Measurements from ENCODE around the gene LFNG.
A peak's percentile ranks its signal among the peaks of the same experiment; 100 is the strongest.

Gene LFNG

DNA sequence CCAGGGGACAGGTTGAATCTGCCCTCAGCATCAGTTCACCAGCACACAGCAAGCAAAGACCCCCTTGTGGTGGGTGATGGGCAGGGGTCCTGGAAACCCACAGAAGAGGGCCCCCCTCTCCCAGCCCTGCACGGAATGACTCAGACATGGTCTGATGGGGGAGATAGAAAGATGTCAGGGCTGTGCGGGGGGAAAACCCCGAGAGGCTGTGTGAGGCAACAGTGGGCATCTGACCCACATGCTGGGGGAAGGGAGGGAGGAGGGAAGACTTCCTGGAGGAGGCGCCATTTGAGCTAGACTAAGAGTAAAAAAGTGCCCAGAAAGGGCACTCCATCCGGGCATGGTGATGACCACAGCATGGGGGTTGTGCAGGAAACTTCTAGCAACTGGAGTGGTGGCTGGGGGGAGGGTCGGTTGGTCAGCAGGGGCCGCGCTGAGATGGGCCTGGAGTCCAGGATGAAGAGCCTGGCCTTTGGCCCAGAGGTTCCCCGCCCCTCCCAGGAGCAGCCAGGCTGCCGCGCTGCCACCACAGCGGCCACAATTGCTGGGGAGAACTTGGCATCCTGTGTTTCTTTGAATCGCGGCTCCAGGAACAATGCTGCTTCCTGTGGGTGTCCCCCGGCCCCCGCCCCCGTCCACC, 2.5 kb downstream of the LFNG start:
- Histone ChIP-seq H3K27me3 (no peaks in the 10 kb centered on the region), H3K4me2 (peak overlapping the region; percentile 100), H3K4me3 (peak overlapping the region; percentile 80), H3K9me3 (no peaks in the 10 kb centered on the region), H3K4me1 (peaks cover 80% of the 10 kb centered on the region), H3K27ac (peak overlapping the region; percentile 75), H4K20me1 (peaks cover 71% of the 10 kb centered on the region), H3K36me3 (peaks cover 22% of the 10 kb centered on the region), H3K9ac (peak overlapping the region; percentile 83)
- 0 out of 2 replicates have a peak, but pooled peaks have one; percentile 38 for TF ChIP-seq Cebpa-rat (IDR thresholded peaks at IDR 0.05)

DNA sequence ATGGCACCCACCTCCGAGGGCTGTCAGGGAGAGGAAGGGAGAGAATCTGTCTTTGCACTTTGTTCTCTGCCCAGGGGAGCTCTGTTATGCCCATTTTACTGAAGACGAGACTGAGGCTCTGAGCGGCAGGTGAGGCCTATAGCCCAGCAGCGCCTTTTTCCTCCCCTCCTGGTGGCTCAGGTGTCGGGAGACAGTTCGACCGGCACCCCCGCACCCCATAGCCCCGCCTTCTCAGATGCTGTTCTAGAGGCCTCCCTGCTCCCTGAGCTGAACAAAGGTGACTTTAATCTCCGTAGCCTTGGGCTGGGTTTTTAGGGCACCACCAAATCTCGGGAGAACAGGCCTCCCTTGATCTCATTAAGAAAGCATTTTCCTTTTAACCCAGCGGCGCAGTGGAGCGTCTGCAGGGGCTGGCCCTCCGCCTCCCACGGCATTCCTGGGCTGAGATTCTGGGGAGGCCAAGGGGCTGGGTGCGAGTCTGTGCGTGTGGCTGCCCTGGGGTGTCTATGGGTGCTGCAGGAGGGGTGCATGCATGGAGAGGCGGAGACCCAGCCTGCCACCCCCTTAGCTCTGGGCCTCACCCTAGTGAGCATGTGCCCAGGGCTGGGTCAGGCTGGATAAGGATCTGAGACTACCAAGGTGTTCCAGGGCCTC, 3.3 kb downstream of the LFNG start:
- Histone ChIP-seq H3K4me3 (peak overlapping the region; percentile 80), H3K4me2 (peak overlapping the region; percentile 100), H3K4me1 (peaks cover 80% of the 10 kb centered on the region), H4K20me1 (peaks cover 80% of the 10 kb centered on the region), H3K27ac (no peak overlapping the region), H3K36me3 (peaks cover 29% of the 10 kb centered on the region), H3K9me3 (no peaks in the 10 kb centered on the region), H3K27me3 (no peaks in the 10 kb centered on the region), H3K9ac (peak overlapping the region; percentile 45; the same call in 1 of the 2 replicates)
- no peak for TF ChIP-seq Cebpa-rat (IDR thresholded peaks at IDR 0.05)

DNA sequence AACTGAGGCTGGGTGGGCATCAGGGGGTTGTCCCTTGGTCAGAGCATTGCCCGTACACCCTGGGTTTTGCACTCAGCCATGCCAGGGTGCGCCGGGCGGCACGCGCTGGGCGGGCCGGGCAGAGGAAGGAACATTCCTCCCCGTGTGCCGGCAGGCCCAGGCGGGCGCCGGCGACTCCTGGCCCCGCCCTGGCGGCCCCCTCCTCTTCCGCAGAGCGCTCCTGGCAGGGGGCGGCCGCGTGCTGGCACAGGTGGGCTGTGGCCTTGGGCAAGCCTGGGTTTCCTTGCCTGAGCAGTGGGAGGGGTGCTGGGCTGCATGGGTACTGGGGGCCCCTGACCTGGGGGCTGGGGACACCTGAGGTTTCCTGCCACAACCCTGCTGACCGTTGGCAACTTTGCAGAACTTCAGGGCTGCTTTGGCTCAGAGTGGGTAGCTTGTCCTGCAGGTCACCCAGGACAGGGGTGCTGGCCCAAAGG, 3.9 kb downstream of the LFNG start:
- no peaks in the 10 kb centered on the region for H3K27me3 ChIP-seq
- peaks cover 80% of the 10 kb centered on the region for H3K4me1 ChIP-seq
- H3K9me3 ChIP-seq, result no peaks in the 10 kb centered on the region
- H4K20me1 ChIP-seq, result peaks cover 86% of the 10 kb centered on the region
- peak overlapping the region; percentile 100 for H3K4me2 ChIP-seq
- peak overlapping the region; percentile 45; the same call in 1 of the 2 replicates for H3K9ac ChIP-seq
- peaks cover 34% of the 10 kb centered on the region for H3K36me3 ChIP-seq
- TF ChIP-seq Cebpa-rat (IDR thresholded peaks at IDR 0.05), result no peak
- peak overlapping the region; percentile 80 for H3K4me3 ChIP-seq
- no peak overlapping the region for H3K27ac ChIP-seq

DNA sequence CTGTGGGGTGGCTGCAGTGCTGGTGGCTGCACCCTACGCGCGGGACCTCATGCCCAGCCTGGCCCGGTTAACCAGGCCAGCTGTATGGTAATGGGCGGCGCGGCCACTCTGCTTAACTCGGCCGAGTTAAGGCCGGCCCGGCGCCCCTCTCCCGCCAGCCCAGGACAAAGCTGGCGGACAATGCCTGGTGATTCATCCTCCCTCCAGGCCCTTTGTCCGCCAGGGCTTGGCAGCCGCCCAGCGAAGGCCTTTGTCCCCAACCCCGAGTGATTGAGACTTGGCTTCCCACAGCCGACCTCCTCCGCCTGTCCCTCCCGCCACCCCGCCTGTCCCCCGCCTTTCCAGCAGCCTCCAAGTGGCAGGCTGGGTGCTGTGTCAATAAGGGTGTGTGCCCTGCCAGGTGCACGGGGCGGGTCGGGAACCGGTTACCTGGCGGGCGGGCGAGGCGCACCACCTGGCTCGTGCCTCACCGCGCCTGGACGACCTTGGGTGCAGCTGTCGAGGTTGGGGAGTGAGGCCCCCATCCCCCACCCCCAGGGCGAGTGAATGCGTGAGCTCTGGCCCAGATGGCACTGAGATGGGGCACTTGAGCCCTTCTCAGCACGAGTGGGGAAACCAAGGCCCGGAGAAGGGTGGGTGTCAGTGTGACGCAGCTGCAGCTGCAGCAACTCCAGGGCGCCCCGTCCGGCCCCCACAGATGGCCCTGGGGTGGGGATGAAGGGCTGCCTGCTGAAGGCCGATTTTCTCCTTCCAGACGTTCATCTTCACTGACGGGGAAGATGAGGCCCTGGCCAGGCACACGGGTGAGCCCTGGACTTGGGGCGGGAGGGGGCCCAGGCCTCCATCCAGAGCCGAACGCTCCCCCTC, 4.6 kb downstream of the LFNG start:
- Histone ChIP-seq H3K36me3 (peaks cover 36% of the 10 kb centered on the region), H3K4me3 (peak overlapping the region; percentile 80), H3K4me1 (peaks cover 80% of the 10 kb centered on the region), H3K9ac (no peak overlapping the region; the same call in 1 of the 2 replicates), H3K9me3 (no peaks in the 10 kb centered on the region), H3K27ac (no peak overlapping the region), H4K20me1 (peaks cover 92% of the 10 kb centered on the region), H3K4me2 (peak overlapping the region; percentile 100), H3K27me3 (no peaks in the 10 kb centered on the region)
- TF ChIP-seq Cebpa-rat (IDR thresholded peaks at IDR 0.05), result no peak

DNA sequence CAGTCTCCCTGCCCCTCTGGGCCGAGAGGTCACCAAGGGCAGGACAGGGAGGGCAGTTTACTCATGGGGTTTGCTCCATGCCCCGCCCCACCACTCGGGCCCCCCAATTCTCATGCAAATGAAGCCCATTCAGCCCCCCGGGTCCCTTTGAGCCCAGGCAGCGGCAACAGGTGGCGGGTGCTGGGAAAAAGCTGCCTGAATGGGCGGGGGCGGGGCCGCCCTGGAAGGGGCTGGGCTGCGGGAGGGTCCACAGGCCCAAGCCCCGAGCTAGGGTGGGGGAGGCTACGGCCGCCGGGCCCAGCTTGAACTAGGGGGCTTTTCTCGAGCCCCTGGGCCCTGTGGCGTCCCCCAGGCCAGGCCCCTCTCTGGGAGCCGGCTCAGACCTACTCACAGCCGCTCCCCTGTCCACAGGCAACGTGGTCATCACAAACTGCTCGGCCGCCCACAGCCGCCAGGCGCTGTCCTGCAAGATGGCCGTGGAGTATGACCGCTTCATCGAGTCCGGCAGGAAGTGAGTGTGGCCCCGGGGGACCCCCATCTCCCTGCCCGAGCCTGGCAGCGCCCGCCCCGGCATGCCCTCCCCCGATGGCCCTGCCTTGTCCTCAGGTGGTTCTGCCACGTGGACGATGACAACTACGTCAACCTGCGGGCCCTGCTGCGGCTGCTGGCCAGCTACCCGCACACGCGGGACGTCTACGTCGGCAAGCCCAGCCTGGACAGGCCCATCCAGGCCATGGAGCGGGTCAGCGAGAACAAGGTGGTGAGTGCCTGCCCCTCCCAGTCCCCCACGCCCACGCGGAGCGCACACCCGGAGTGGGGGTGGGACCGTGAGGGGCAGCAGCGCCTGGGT, 5.5 kb downstream of the LFNG start:
- peak overlapping the region; percentile 100 for H3K4me2 ChIP-seq
- no peaks in the 10 kb centered on the region for H3K9me3 ChIP-seq
- 0 out of 2 replicates have a peak overlapping the region, but pooled peaks have one; percentile 80 for H3K4me3 ChIP-seq
- peak overlapping the region; percentile 7; the same call in 1 of the 2 replicates for H3K27ac ChIP-seq
- peaks cover 88% of the 10 kb centered on the region for H3K4me1 ChIP-seq
- H3K9ac ChIP-seq, result no peak overlapping the region; the same call in 1 of the 2 replicates
- peaks cover 94% of the 10 kb centered on the region for H4K20me1 ChIP-seq
- H3K36me3 ChIP-seq, result peaks cover 36% of the 10 kb centered on the region
- TF ChIP-seq Cebpa-rat (IDR thresholded peaks at IDR 0.05), result no peak
- no peaks in the 10 kb centered on the region for H3K27me3 ChIP-seq

DNA sequence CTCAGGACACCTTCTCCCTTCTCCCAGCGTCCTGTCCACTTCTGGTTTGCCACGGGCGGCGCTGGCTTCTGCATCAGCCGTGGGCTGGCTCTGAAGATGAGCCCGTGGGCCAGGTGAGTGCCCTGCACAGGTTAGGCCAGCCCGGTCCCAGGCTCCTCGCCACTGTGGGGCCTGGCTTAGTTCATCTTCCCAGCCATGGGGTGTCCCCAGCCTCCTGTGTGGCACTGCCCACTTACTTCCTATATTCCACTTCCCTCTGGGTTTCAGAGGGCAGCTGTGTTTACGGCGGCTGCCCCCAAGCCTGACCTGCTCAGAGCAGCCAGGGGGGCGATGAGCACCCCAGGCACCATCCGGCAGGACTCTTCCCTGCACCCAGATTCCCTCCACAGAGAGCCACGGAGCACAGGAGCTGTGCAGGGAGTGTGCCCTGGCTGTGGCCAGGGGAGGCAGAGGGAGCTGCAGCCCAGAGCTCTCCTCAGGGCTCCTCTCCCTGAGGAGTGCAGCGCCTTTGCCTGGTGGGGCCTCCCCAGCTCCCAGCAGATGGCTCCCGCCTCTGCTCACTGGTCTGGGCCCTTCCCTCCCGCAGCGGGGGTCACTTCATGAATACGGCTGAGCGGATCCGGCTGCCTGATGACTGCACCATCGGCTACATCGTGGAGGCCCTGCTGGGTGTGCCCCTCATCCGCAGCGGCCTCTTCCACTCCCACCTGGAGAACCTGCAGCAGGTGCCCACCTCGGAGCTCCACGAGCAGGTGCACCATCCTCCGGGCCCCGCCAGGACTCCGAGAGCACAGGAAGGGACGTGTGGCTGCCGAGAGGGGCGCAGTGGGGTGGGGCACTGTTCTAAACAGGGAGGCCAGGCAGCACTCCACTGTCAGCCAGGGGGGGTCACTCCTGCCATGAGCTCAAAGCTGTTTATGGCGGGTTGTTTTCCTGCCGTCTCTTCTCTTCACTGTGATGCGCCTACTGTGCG, 6.4 kb downstream of the LFNG start:
- Histone ChIP-seq H4K20me1 (peaks cover 85% of the 10 kb centered on the region), H3K27me3 (no peaks in the 10 kb centered on the region), H3K9ac (no peak overlapping the region), H3K36me3 (peaks cover 36% of the 10 kb centered on the region), H3K4me1 (peaks cover 97% of the 10 kb centered on the region), H3K9me3 (no peaks in the 10 kb centered on the region), H3K4me3 (no peak overlapping the region), H3K27ac (peak overlapping the region; percentile 7; the same call in 1 of the 2 replicates), H3K4me2 (peak overlapping the region; percentile 100)
- no peak for TF ChIP-seq Cebpa-rat (IDR thresholded peaks at IDR 0.05)

DNA sequence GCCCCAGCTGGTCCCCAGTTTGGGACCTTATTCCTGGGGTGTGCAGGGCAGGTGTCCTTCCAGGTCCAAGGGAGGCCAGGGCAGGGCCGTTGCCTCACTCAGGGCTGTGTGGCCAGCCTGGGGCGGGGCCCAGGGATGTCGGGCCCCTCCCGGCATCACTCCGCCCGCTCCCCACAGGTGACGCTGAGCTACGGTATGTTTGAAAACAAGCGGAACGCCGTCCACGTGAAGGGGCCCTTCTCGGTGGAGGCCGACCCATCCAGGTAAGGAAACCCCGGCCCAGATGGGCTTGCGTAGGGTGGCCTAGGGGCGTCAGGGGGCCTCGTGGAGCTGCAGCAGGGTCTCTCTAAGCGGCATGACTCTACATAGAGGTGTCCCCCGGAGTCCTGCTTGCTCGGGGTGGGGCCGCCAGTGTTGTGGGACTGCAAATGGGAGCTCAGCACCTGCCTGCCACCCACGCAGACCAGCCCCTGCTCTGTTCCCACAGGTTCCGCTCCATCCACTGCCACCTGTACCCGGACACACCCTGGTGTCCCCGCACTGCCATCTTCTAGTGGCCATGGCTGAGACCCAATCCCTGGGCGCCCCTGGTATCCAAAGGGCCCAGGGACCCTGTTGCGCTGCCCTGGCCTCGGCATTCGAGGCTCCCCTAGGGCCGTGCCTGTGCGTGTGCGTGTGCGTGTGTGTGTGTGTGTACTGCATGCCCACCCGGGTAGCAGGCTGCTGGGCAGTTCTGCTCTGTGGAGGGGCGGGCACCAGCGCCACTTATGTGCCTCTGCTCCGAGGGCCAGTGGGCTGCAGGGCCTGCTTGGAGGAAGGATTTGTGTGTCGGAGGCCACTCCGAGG, 7.3 kb downstream of the LFNG start:
- H3K4me2 ChIP-seq, result peak overlapping the region; percentile 100
- no peak overlapping the region for H3K9ac ChIP-seq
- no peak overlapping the region for H3K27ac ChIP-seq
- H3K36me3 ChIP-seq, result peaks cover 36% of the 10 kb centered on the region
- H4K20me1 ChIP-seq, result peaks cover 76% of the 10 kb centered on the region
- TF ChIP-seq Cebpa-rat (IDR thresholded peaks at IDR 0.05), result no peak
- H3K27me3 ChIP-seq, result no peaks in the 10 kb centered on the region
- H3K9me3 ChIP-seq, result no peaks in the 10 kb centered on the region
- H3K4me1 ChIP-seq, result peaks cover 95% of the 10 kb centered on the region
- H3K4me3 ChIP-seq, result no peak overlapping the region

All from BLaER1 (cell line).